GM10266 (cell line): Measurements from ENCODE around the gene DDX51.

Experiments used
- DNase-seq: peaks from one replicate; pipeline ENCODE4 v3.0.0; 2012; ENCODE audit errors: extremely low spot score
- CTCF ChIP-seq: IDR thresholded peaks from 2 replicates; pipeline ENCODE4 v1.5.1; 2012; ENCODE audit warnings: mild to moderate bottlenecking, low read depth; ENCODE audit not compliant: control insufficient read depth, insufficient read depth; ENCODE audit errors: missing control alignments

The DDX51 gene

GRCh38 chr12:132178316-132178715 lies 34.2 kb upstream of the DDX51 start:
- DNase-seq, result no peak
- no peak for TF ChIP-seq CTCF

GRCh38 chr12:132176920-132177551 lies 32.9 kb upstream of the DDX51 start:
- no peak for TF ChIP-seq CTCF

GRCh38 chr12:132176385-132176919 lies 32.3 kb upstream of the DDX51 start:
- TF ChIP-seq CTCF, result no peak
- no peak for DNase-seq

More at GRCh38 chr12:132176920-132177551, 32.9 kb upstream of the DDX51 start:
- no peak for DNase-seq

- TF ChIP-seq CTCF, result no peak
- no peak for DNase-seq
Measured at GRCh38 chr12:132175496-132176384, 31.6 kb upstream of the DDX51 start.

GRCh38 chr12:132174839-132175490 lies 30.8 kb upstream of the DDX51 start:
- TF ChIP-seq CTCF, result no peak
- no peak for DNase-seq

GRCh38 chr12:132174015-132174838 lies 30.1 kb upstream of the DDX51 start:
- no peak for TF ChIP-seq CTCF

More at GRCh38 chr12:132174015-132174838, 30.1 kb upstream of the DDX51 start:
- no peak for DNase-seq
